HEK293 (cell line): ENCODE data around the gene DRP2.
A peak's percentile ranks its signal among the peaks of the same experiment; 100 is the strongest.
"Not testable (repeated sequence)": the region's sequence is repeated elsewhere in the genome, so short reads cannot be mapped to it uniquely, and the experiment has no call there.

Source experiments
- CTCF ChIA-PET: fragments of 350-600 bp; formaldehyde crosslinking; extraction: SDS; loops from one replicate; lab custom pipeline; 2021; ENCODE audit warnings: antibody characterized with exemption; lab: Yijun Ruan, JAX
- POLR2A ChIA-PET: fragments of 300-600 bp; formaldehyde crosslinking; extraction: SDS; loops from one replicate; lab custom pipeline; 2020; ENCODE audit warnings: antibody characterized with exemption, inconsistent platforms; lab: Yijun Ruan, JAX
- H3K27ac ChIP-seq: fragments of 200-500 bp; sonication (Bioruptor generic); 2 replicates; pipeline ENCODE4 v1.5.1; 2014; ENCODE audit warnings: low read depth, low read length, control low read depth, inconsistent platforms; ENCODE audit errors: extremely low read depth
- H3K36me3 ChIP-seq, 2 experiments: fragments of 200-500 bp in 1 of 2; sonication (Bioruptor generic) in 1 of 2; 1 replicate in 1 of 2; 2 replicates in 1 of 2; pipeline ENCODE4 v1.5.1; 2014 to 2017; ENCODE audit warnings: inconsistent platforms in 2 of 2, low read length in 2 of 2; ENCODE audit not compliant: control insufficient read depth in 2 of 2, insufficient read depth in 1 of 2
- H3K4me1 ChIP-seq: fragments of 200-500 bp; sonication (Bioruptor generic); 2 replicates; pipeline ENCODE4 v1.5.1; 2014; ENCODE audit warnings: mild to moderate bottlenecking, low read length, inconsistent platforms; ENCODE audit not compliant: control insufficient read depth, insufficient read depth
- H3K4me3 ChIP-seq: 2 replicates; pipeline ENCODE4 v1.5.1; 2011; ENCODE audit warnings: low read depth, mild to moderate bottlenecking, control low read depth, low read length, moderate library complexity
- H3K9me3 ChIP-seq: fragments of 200-500 bp; sonication (Bioruptor generic); 2 replicates; pipeline ENCODE4 v1.5.1; 2014; ENCODE audit warnings: low read depth, low read length, inconsistent platforms; ENCODE audit not compliant: control insufficient read depth, insufficient read depth
- GLI2 ChIP-seq: fragments of 450-650 bp; formaldehyde crosslinking; IDR thresholded peaks from 2 replicates; pipeline ENCODE4; 2017; ENCODE audit warnings: missing biosample characterization, missing genetic modification characterization, low read depth, borderline replicate concordance
- TCF7L2 ChIP-seq: IDR thresholded peaks from 2 replicates; pipeline ENCODE4 v1.6.1; 2011; ENCODE audit warnings: low read depth, mild to moderate bottlenecking, inconsistent platforms, low read length, moderate library complexity, borderline replicate concordance
- ZBTB11 ChIP-seq: fragments of 450-650 bp; formaldehyde crosslinking; conservative IDR thresholded peaks from 2 replicates; pipeline ENCODE4 v1.5.1; 2016; ENCODE audit warnings: low read depth, missing biosample characterization, missing genetic modification characterization
- ZNF140 ChIP-seq: fragments of 450-650 bp; formaldehyde crosslinking; IDR thresholded peaks from 2 replicates; pipeline ENCODE4 v1.5.1; 2016; ENCODE audit warnings: missing biosample characterization, missing genetic modification characterization
- ZNF175 ChIP-seq: fragments of 450-650 bp; formaldehyde crosslinking; IDR thresholded peaks from 2 replicates; pipeline ENCODE4 v1.5.1; 2016; ENCODE audit warnings: missing biosample characterization, missing genetic modification characterization
- ZNF202 ChIP-seq: fragments of 450-650 bp; formaldehyde crosslinking; IDR thresholded peaks from 2 replicates; pipeline ENCODE4 v1.5.1; 2016; ENCODE audit warnings: missing biosample characterization, missing genetic modification characterization, borderline replicate concordance
- ZNF394 ChIP-seq: fragments of 450-650 bp; formaldehyde crosslinking; IDR thresholded peaks from 2 replicates; pipeline ENCODE4 v1.5.1; 2016; ENCODE audit warnings: missing biosample characterization, missing genetic modification characterization, mild to moderate bottlenecking, moderate library complexity, borderline replicate concordance
- ZNF426 ChIP-seq: fragments of 450-650 bp; formaldehyde crosslinking; IDR thresholded peaks from 2 replicates; pipeline ENCODE4 v1.5.1; 2017; ENCODE audit warnings: missing biosample characterization, missing genetic modification characterization, mild to moderate bottlenecking, inconsistent platforms, moderate library complexity
- ZNF555 ChIP-seq: fragments of 450-650 bp; formaldehyde crosslinking; conservative IDR thresholded peaks from 2 replicates; pipeline ENCODE4 v1.5.1; 2017; ENCODE audit warnings: missing biosample characterization, mild to moderate bottlenecking, missing genetic modification characterization, inconsistent platforms
- ZNF558 ChIP-seq: fragments of 450-650 bp; formaldehyde crosslinking; IDR thresholded peaks from 2 replicates; pipeline ENCODE4 v1.5.1; 2016; ENCODE audit warnings: missing biosample characterization, missing genetic modification characterization
- ZNF560 ChIP-seq: fragments of 450-650 bp; formaldehyde crosslinking; IDR thresholded peaks from 2 replicates; pipeline ENCODE4 v1.5.1; 2017; ENCODE audit warnings: missing biosample characterization, missing genetic modification characterization, borderline replicate concordance
- ZNF623 ChIP-seq: fragments of 450-650 bp; formaldehyde crosslinking; IDR thresholded peaks from 2 replicates; pipeline ENCODE4 v1.5.1; 2016; ENCODE audit warnings: missing biosample characterization, missing genetic modification characterization
- ZNF654 ChIP-seq: fragments of 450-650 bp; formaldehyde crosslinking; IDR thresholded peaks from 2 replicates; pipeline ENCODE4 v1.5.1; 2016; ENCODE audit warnings: low read depth, missing biosample characterization, missing genetic modification characterization
- ZNF664 ChIP-seq: fragments of 450-650 bp; formaldehyde crosslinking; IDR thresholded peaks from 2 replicates; pipeline ENCODE4 v1.5.1; 2016; ENCODE audit warnings: missing biosample characterization, missing genetic modification characterization
- ZNF692 ChIP-seq: fragments of 450-650 bp; formaldehyde crosslinking; IDR thresholded peaks from 2 replicates; pipeline ENCODE4 v1.5.1; 2016; ENCODE audit warnings: missing biosample characterization, missing genetic modification characterization
- ZXDB ChIP-seq: fragments of 450-650 bp; formaldehyde crosslinking; IDR thresholded peaks from 2 replicates; pipeline ENCODE4 v1.5.1; 2016; ENCODE audit warnings: missing biosample characterization, missing genetic modification characterization
- TF ChIP-seq, protein P1 (sequence below): fragments of 450-650 bp; formaldehyde crosslinking; conservative IDR thresholded peaks from 2 replicates; pipeline ENCODE4 v1.5.1; 2016; ENCODE audit warnings: low read depth, missing biosample characterization, missing genetic modification characterization

Gene DRP2

DNA sequence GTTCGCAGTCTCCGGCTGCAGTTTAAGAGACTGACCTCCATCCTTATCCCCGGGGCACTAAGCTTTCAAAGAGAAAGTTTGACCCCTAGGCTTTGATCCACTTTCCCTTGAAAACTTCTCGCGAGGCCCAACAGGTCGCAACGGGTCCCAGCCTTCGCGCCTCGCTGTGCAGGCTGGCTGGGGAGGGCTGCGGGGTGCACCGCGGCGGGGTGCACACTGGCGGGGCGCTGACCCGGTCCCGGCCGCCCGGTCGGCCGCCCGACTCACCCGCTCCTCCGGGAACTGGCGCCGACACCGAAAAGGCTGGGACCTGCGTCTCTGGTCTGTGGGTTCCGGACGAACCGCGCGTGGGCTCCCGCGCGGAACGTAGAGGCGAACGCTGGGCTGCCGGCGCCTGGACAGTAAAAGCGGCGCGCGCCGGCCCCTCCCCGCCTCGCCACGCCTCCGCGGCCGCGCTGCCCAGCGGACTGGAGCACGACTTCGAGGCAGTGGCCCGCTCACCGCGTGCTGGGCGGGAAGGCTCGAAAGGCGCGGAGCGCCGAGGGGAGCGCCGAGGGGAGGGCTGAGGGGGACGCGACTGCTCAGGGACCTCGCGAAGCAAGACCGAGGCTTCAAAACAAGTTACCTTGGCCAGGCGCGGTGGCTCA is 71.5 kb downstream of the DRP2 start, which contains the start of gene TAF7L:
TAF7L (minus strand) TSS at position 378 of the 647 bp plus-strand sequence. CDS start 3,791 bp downstream, outside the sequence.
- CTCF ChIA-PET: no interaction called here

GRCh38 chrX:101295603-101296002 is 76.0 kb downstream of the DRP2 start:
- H3K36me3 ChIP-seq, H3K27ac ChIP-seq, H3K9me3 ChIP-seq, H3K4me3 ChIP-seq, POLR2A ChIA-PET, H3K4me1 ChIP-seq, CTCF ChIA-PET: not testable (repeated sequence)
- 0 out of 2 replicates have a peak, but pooled peaks have one; percentile 35 for TF ChIP-seq ZXDB (tag by site-specific recombination)
- peak; percentile 69 for TF ChIP-seq ZNF426 (tag by site-specific recombination)
- TF ChIP-seq ZNF560 (tag by site-specific recombination): 0 out of 2 replicates have a peak, but pooled peaks have one; percentile 35
- peak; percentile 27; the same call in 1 of the 2 replicates for TF ChIP-seq GLI2 (tag by site-specific recombination)
- TF ChIP-seq ZBTB11 (tag by site-specific recombination): peak; percentile 53; the same call in 1 of the 2 replicates
- TF ChIP-seq ZNF202: peak; percentile 84; the same call in 1 of the 2 replicates
- TF ChIP-seq, protein P1, sequence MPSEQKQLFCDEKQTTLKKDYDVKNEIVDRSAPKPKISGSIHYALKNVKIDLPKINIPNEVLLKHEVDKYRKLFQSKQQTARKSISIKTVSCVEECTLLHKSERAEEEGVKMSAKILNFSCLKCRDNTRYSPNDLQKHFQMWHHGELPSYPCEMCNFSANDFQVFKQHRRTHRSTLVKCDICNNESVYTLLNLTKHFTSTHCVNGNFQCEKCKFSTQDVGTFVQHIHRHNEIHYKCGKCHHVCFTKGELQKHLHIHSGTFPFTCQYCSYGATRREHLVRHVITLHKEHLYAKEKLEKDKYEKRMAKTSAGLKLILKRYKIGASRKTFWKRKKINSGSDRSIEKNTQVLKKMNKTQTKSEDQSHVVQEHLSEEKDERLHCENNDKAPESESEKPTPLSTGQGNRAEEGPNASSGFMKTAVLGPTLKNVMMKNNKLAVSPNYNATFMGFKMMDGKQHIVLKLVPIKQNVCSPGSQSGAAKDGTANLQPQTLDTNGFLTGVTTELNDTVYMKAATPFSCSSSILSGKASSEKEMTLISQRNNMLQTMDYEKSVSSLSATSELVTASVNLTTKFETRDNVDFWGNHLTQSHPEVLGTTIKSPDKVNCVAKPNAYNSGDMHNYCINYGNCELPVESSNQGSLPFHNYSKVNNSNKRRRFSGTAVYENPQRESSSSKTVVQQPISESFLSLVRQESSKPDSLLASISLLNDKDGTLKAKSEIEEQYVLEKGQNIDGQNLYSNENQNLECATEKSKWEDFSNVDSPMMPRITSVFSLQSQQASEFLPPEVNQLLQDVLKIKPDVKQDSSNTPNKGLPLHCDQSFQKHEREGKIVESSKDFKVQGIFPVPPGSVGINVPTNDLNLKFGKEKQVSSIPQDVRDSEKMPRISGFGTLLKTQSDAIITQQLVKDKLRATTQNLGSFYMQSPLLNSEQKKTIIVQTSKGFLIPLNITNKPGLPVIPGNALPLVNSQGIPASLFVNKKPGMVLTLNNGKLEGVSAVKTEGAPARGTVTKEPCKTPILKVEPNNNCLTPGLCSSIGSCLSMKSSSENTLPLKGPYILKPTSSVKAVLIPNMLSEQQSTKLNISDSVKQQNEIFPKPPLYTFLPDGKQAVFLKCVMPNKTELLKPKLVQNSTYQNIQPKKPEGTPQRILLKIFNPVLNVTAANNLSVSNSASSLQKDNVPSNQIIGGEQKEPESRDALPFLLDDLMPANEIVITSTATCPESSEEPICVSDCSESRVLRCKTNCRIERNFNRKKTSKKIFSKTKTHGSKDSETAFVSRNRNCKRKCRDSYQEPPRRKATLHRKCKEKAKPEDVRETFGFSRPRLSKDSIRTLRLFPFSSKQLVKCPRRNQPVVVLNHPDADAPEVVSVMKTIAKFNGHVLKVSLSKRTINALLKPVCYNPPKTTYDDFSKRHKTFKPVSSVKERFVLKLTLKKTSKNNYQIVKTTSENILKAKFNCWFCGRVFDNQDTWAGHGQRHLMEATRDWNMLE (tag by site-specific recombination): peak; percentile 70
- TF ChIP-seq ZNF394: peak; percentile 61; the same call in 1 of the 2 replicates
- peak; percentile 65; the same call in 1 of the 2 replicates for TF ChIP-seq ZNF140 (tag by site-specific recombination)
- peak; percentile 47; the same call in 1 of the 2 replicates for TF ChIP-seq ZNF623 (tag by site-specific recombination)
- TF ChIP-seq ZNF654 (tag by site-specific recombination): peak; percentile 22; the same call in 1 of the 2 replicates
- peak; percentile 66 for TF ChIP-seq ZNF555
- peak; percentile 47; the same call in 1 of the 2 replicates for TF ChIP-seq ZNF558 (tag by site-specific recombination)

More for the DNA sequence above, 71.5 kb downstream of the DRP2 start, which contains the start of gene TAF7L:
- H3K27ac ChIP-seq: no peak within 1 kb of the TSS
- H3K4me3 ChIP-seq: peak within 1 kb of the TSS; percentile 19
- no peak for TF ChIP-seq ZNF175
- TF ChIP-seq ZNF692 (tag by site-specific recombination): no peak
- TF ChIP-seq TCF7L2: 0 out of 2 replicates have a peak, but pooled peaks have one; percentile 30
- TF ChIP-seq ZNF664 (tag by site-specific recombination): no peak
- no peaks in the 10 kb centered on the region for H3K36me3 ChIP-seq
- POLR2A ChIA-PET: no interaction called here
- H3K4me1 ChIP-seq: no peaks in the 10 kb centered on the region; the same call in 1 of the 2 replicates
- H3K9me3 ChIP-seq: no peaks in the 10 kb centered on the region
